LHCN-M2 (cell line): ENCODE measurements around the gene TLE3. TPM values are rescaled to one million over a fixed set of nuclear protein-coding genes. Genes with fewer than 3 reads are reported as not detected.
A peak's percentile ranks its signal among the peaks of the same experiment; 100 is the strongest.
"Not testable (repeated sequence)": the region's sequence is repeated elsewhere in the genome, so short reads cannot be mapped to it uniquely, and the experiment has no call there.

Experiments
- DNase-seq: peaks from one replicate; pipeline ENCODE4 v3.0.0-alpha.2; 2012; ENCODE audit warnings: low read depth
- polyA plus RNA-seq: library from polyadenylated mRNA; unstranded; fragments of >200 nt; gene quantifications from one replicate; pipeline ENCODE4 v1.2.1, GENCODE V29; 2012; ENCODE audit warnings: missing spikeins
- total RNA-seq: library from RNA; depleted of rRNA; stranded (reverse); fragments of >200 nt; gene quantifications from 2 replicates; pipeline ENCODE4 v1.2.3, GENCODE V29; 2014; rRNA removed

TLE3 gene
- 22.3 and 23.6 TPM in 2 replicates for total RNA-seq
- polyA plus RNA-seq = 8.1 TPM

- peak; percentile 98 for DNase-seq
These were observed at the start of gene TLE3 for GRCh38 chr15:70097321-70098152. TLE3 (minus strand) TSS chr15:70097917; CDS start chr15:70096798, 1,119 bp downstream.

DNA sequence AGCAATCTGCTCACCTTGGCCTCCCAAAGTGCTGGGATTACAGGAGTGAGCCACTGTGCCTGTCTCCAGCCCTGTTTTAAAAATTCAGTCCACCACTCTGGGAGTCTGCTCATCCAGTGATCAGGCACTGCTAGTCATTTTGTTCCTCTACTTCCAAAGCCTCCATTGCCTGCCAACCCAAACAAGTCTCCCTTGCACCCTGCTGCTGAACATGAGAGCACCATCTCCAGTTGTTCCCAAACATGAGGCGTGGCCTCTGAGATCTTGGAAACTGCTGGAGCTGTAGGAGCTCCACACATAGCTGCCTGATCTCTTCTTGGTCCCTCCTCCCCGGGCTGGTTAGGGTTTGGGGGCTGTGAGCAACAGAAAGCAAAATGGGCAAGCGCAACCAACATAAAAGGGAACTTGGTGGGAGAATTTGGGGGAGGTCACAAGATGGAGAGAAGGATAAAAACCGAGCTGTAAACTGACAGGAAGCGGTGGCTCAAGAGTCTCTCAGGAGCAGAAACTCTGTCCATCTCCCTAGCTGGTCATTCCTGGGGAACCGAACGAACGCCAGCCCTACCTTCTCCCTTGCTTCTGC lies 49.6 kb upstream of the TLE3 start:
- no peak for DNase-seq

DNA sequence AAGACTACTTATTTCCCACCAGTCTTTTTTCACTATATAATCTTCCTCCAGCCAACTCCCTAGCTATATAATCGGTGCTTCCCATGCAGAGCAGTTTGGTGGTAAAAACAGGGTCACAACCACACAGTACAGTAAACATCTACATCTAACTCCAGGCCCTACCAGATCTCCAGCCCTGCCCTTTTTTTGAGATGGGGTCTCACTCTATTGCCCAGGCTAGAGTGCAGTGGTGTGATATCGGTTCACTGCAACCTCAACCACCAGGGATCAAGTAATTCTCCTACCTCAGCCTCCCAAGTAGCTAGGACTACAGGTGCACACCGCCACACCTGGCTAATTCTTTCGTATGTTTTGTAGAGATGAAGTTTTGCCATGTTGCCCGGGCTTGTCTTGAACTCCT lies 49.1 kb upstream of the TLE3 start:
- DNase-seq = no peak

- no peak for DNase-seq
These were observed 48.4 kb upstream of the TLE3 start for GRCh38 chr15:70146162-70146561.

DNA sequence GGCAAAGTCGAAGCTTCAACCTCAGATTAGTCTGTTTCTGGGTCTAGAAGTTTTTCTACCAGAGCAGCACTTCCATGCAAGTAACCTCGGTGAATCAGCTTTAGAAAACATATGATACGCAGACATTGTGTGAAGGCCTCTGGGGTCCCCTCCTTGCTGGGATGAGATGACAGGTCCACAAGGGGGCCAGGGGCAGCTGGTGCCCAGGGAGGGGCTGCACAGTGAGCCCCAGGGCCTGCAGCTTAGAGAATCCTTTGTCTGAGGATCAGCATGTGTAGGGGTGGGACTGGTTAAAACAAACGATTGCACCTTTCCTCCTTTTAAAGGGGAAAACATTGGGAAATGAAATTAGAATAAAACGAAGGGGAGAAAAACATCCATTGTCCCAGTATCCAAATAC lies 47.5 kb upstream of the TLE3 start:
- DNase-seq = no peak

- DNase-seq = no peak
These were observed 44.8 kb upstream of the TLE3 start for GRCh38 chr15:70142322-70143191.

GRCh38 chr15:70142072-70142321 lies 44.3 kb upstream of the TLE3 start:
- no peak for DNase-seq

DNA sequence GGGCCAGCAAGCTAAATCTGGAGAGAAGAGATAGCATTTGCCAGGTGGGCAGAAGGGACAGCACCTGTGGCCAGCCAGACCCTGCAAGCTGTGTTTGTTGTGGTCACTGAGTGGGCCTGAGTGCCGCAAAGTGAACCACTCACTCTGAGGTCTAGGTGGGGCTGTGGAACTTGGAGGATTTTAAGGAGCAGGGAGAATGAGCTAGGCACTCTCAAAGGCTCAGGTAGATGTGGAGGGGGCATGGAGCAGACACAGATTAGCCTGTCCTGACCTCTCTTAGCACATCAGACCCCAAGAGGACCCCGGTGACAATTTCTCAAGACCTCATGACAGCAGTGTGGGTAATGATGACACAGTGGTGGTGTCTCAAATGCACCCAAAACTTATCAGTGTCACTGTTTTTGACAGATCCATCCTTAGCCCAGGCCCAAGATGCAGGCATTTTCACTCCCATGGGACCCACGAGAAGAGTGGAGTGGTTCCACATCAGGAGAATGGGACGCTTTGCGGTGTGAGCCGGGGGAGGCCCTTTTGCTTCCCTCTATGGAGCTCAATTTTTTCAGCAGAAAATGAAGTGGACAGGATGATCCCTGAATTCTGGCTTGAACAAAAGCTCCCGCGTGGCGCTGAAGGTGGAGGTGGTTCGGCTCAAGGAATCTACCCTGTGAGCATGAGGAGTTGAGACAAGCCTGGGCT lies 43.8 kb upstream of the TLE3 start:
- no peak for DNase-seq

DNA sequence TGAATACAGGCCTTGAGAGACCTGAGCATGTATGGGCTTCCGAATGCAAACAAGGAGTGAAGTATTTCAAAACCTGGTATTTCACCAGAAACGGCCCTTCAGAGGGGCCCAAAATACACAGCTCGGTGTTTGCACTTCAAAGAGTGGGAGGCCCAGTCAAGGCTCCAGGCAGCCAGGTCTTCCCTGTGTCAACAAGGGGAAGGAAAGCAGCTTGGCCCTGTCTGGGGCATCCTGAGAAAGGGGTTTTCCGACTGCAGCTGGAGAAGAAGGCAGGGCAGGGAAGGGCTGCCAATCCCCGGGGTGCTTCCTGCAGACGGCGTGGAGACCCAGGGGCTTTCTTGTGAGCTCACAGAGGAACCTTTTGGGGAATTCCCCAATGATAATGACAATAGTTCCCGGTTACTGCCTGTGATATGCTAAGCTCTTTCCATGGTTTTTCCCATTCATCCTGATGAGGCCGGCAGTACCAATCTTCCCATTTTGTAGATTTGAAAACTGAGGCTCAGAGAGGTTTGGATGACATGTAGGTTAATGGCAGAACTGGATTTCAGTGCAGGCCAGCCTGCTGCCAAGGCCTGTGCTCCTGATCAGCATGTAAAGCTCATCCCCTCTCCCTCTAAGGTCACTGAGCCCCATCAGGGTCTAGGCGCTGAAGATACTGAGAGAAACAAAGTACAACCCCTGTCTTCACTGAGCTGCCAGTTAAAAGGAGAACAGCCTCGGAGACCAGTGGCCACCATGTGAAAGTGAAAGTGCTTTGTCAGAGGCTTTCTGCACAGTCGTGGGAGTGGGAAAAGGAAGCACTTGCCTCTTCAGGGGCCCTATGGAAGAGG lies 43.0 kb upstream of the TLE3 start:
- no peak for DNase-seq

DNA sequence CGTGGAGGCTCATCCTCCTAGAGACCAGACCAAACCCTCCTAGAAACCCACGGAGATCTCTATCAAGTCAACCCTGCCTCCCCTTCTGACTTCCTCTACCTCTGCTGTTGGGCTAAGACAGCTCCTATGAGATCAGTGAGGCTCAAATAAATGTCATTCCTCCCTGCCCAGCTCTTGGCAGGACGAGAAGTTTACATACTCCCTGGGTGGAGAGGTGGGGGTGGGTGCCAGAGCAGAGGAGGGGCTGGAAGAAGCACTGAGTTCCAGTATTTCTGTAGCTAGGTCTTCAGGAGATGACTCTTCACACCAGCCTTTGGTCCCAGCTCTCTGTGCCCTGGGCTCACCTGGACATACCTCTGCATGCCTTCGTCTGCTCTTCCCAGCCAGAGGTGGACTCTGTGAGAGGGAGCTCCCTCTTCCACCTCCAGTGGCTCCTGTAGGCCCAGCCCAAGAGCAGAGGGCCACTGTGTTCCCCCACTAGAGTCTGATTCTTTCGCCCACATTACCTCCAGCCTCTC lies 42.4 kb upstream of the TLE3 start:
- DNase-seq = no peak

DNA sequence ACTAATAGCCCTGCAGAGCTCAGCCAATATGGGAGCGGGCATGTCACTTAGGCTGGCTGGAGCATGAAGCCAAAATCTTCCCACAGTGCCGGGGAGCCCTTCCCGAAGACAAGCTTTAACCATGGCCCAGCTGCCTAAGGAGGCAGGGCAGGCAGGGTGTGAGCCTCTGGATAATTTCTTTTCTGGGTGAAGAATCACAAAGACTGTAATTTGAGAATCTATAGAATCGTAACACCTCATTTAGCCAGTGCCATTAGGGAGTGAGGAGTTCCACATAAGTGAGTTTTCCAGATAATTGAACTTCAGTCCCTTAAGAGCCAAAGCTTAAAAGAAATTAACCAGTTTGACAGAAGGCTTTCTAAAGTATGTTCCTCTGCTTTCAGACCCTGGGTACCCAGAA lies 40.2 kb upstream of the TLE3 start:
- DNase-seq = no peak

DNA sequence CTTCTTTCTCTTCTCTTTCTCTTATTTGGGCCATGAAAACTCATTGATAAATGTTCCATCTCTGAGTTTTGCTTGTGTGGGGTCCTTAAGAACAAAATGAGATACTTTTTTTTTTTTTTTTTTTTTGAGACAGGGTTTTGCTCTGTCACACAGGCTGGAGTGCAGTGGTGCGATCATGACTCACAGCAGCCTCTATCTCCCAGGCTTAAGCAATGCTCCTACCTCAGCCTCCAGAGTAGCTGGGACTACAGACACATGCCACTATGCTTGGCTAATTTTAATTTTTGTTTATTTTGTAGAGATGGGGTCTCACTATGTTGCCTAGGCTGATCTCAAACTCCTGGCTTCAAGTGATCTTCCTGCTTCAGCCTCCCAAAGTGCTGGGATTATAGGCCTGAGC lies 39.3 kb upstream of the TLE3 start:
- DNase-seq = not testable (repeated sequence)

DNA sequence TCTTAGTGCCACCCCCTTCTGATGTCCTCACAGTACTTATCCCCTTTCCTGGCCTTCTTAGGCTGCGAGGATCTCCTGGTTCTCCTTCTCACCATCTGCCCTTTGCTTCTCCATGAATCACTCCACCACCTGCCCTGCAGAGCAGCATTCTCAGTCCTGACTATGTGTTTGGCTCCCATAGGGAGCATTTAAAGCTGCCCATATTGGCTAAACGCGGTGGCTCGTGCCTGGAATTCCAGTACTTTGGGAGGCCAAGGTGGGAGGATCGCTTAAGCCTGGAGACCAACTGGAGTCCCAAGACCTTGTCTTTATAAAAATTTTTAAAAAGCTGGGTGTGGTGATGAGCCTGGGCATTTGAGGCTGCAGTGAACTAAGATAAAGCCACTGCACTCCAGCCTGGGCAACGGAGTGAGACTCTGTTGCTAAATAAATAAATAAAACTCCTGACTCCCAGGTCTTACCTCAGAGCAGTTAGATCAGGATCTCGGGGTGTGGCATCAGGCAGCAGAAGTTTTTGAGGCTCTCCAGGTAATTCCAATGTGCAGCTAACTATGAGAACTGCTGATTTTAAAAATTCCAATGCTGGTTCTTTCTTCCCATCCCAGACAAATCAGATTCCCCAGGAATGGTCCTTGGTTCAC lies 36.2 kb upstream of the TLE3 start:
- DNase-seq = no peak

GRCh38 chr15:70133296-70133695 lies 35.6 kb upstream of the TLE3 start:
- no peak for DNase-seq

- no peak for DNase-seq
These were observed 34.9 kb upstream of the TLE3 start for GRCh38 chr15:70132571-70132970.

DNA sequence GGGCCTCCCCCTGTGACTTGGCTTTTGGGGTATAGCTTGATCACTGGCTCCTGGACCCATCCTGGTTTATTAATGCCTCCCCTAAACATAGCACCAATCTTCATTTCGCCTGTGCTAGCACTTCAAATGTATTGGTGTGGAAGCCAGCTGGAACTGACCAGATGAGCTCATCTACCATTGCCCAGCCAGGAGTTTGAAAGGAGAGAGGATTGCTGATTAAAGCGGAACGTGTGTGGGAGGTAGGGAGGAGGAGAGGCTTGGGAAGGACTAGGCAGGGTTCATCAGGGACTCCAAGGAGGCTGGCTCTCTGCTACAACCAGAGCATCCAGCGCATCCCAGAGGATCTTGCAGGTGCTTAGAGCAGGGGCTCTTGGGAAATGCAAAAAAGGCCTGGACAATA lies 34.4 kb upstream of the TLE3 start:
- no peak for DNase-seq

- no peak for DNase-seq
These were observed 30.9 kb upstream of the TLE3 start for GRCh38 chr15:70128414-70129140.

DNA sequence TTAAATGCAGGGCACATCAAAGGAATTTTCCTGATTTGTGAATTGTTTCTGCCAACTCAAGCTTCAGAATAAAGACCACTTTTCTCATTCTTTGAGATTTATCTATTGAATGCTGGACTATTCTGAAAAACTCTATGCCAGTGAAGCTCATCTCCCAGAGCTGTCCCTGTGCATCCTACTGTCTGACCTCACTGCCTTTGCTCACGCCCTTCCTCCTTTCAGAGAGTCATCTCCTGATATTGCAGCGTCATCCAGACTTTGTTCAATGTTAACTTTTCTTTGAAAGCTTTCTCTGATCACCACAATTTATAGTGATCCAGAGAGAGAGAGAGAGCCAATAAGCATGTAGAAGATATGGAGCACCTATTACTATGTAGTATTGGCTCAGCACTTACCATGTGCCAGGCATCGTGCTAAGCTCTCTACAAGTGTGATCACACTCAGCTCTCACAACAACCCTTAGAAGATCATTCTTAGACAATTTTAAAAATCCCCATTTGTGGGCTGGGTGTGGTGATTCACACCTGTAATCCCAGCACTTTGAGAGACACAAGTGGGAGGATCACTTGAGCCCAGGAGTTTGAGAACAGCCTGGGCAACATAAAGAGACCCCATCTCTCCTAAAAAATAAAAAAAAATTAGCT lies 30.2 kb upstream of the TLE3 start:
- DNase-seq = no peak

GRCh38 chr15:70127288-70127746 lies 29.6 kb upstream of the TLE3 start:
- peak; percentile 19 for DNase-seq
